ENCODE results near the gene DUSP2. TPM values are rescaled to one million over a fixed set of nuclear protein-coding genes. Genes with fewer than 3 reads are reported as not detected.

DUSP2 gene
- total and polyA plus RNA-seq, 10 of the 15 experiments (the other 5 are each of a cell fraction or from before 2014, with no cell fraction given): 9.7 to 212 (median 57.2) TPM

DNA sequence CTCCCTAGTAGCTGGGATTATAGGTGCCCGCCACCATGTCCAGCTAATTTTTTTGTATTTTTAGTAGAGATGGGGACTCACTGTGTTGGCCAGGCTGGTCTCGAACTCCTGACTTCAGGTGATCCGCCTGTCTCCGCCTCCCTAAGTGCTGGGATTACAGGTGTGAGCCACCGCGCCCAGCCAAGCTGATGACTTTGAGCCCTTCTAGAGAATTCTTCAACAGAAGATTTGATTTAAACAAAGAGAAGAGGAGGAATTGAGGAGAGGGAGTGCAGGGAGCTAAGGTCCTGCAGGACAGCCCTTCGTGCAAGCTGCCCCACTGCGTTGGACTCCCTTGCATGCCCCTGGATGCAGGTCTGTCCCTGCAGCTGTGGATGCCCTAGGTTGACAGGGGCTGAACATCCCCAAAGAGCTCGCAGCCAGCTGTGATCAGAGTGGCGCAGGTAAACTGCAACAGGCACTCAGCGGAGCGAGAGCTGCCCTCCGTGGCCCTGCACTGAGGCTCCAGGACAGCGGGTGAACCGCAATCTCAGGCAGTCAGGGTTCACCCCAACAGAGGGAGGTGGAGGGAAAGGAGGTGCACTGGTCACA lies 42.5 kb downstream of the DUSP2 start:
- CTCF ChIA-PET: interaction anchor here (1.3 to 1.8 kb wide), 3 partner anchors 8 to 80 kb away, joined by 3 to 4 read pairs (median 3); no protein-coding TSS in a partner anchor
- TF ChIP-seq, protein P1, sequence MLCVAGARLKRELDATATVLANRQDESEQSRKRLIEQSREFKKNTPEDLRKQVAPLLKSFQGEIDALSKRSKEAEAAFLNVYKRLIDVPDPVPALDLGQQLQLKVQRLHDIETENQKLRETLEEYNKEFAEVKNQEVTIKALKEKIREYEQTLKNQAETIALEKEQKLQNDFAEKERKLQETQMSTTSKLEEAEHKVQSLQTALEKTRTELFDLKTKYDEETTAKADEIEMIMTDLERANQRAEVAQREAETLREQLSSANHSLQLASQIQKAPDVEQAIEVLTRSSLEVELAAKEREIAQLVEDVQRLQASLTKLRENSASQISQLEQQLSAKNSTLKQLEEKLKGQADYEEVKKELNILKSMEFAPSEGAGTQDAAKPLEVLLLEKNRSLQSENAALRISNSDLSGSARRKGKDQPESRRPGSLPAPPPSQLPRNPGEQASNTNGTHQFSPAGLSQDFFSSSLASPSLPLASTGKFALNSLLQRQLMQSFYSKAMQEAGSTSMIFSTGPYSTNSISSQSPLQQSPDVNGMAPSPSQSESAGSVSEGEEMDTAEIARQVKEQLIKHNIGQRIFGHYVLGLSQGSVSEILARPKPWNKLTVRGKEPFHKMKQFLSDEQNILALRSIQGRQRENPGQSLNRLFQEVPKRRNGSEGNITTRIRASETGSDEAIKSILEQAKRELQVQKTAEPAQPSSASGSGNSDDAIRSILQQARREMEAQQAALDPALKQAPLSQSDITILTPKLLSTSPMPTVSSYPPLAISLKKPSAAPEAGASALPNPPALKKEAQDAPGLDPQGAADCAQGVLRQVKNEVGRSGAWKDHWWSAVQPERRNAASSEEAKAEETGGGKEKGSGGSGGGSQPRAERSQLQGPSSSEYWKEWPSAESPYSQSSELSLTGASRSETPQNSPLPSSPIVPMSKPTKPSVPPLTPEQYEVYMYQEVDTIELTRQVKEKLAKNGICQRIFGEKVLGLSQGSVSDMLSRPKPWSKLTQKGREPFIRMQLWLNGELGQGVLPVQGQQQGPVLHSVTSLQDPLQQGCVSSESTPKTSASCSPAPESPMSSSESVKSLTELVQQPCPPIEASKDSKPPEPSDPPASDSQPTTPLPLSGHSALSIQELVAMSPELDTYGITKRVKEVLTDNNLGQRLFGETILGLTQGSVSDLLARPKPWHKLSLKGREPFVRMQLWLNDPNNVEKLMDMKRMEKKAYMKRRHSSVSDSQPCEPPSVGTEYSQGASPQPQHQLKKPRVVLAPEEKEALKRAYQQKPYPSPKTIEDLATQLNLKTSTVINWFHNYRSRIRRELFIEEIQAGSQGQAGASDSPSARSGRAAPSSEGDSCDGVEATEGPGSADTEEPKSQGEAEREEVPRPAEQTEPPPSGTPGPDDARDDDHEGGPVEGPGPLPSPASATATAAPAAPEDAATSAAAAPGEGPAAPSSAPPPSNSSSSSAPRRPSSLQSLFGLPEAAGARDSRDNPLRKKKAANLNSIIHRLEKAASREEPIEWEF (IDR thresholded peaks at IDR 0.05; ENCODE audit: insufficient replicate concordance, low read depth, low read length): no peak
- TF ChIP-seq MYC (IDR thresholded peaks at IDR 0.05; ENCODE audit: insufficient read depth, insufficient read length, insufficient replicate concordance, low read length, severe bottlenecking) (no peak), NRF1 (conservative IDR thresholded peaks at IDR 0.05; ENCODE audit: low read depth, low read length) (no peak), RBBP5 (conservative IDR thresholded peaks at IDR 0.05) (no peak), ZSCAN29 (IDR thresholded peaks at IDR 0.05) (no peak), TCF3 (IDR thresholded peaks at IDR 0.05; ENCODE audit: borderline replicate concordance, insufficient read depth, low read depth, low read length) (no peak), EP300 (IDR thresholded peaks at IDR 0.05; ENCODE audit: borderline replicate concordance in 1 of 2, control insufficient read depth in 1 of 2, low read depth in 2 of 2, low read length in 2 of 2) (no peak), GABPA (IDR thresholded peaks at IDR 0.05; ENCODE audit: low read depth) (no peak), ZNF207 (IDR thresholded peaks at IDR 0.05; ENCODE audit: borderline replicate concordance) (no peak), FOXM1 (IDR thresholded peaks at IDR 0.05; ENCODE audit: low read depth, low read length) (no peak), POLR2A (IDR thresholded peaks at IDR 0.05; ENCODE audit: low read depth, low read length) (no peak), CBX5 (IDR thresholded peaks at IDR 0.05; ENCODE audit: low read depth) (no peak), FOXK2 (IDR thresholded peaks at IDR 0.05) (no peak), BHLHE40 (IDR thresholded peaks at IDR 0.05; ENCODE audit: borderline replicate concordance in 1 of 2, low read depth in 2 of 2, low read length in 1 of 2) (no peak), ZNF274 (IDR thresholded peaks at IDR 0.05; ENCODE audit: insufficient read depth, insufficient read length) (no peak), MEF2B (IDR thresholded peaks at IDR 0.05; ENCODE audit: partially characterized antibody, poor library complexity, severe bottlenecking) (no peak), KDM1A (IDR thresholded peaks at IDR 0.05; ENCODE audit: borderline replicate concordance) (no peak)
- Histone ChIP-seq H4K20me1 (ENCODE audit: control insufficient read depth, insufficient read depth) (no peaks in the 10 kb centered on the region), H3K4me1 (ENCODE audit: control insufficient read depth, insufficient read depth, low read length) (no peaks in the 10 kb centered on the region), H3K9me3 (replicated peaks; ENCODE audit: control insufficient read depth, insufficient read depth, low read length) (peaks cover 4% of the 10 kb centered on the region; the same call in 2 of the 3 replicates), H3K4me2 (ENCODE audit: control insufficient read depth, insufficient read depth) (no peak overlapping the region), H3K27me3 (replicated peaks in 1 of 2; ENCODE audit: control insufficient read depth in 2 of 2, insufficient read depth in 2 of 2, low read length in 1 of 2) (no peaks in the 10 kb centered on the region), H3K79me2 (ENCODE audit: control insufficient read depth, insufficient read depth, low read length) (no peaks in the 10 kb centered on the region), H3K4me3 (no peak overlapping the region), H2AFZ (ENCODE audit: control insufficient read depth, low read depth, low read length) (no peak overlapping the region), H3K36me3 (ENCODE audit: control insufficient read depth in 2 of 2, insufficient read depth in 2 of 2, low read length in 1 of 2) (no peaks in the 10 kb centered on the region), H3K27ac (ENCODE audit: control insufficient read depth, insufficient read depth) (no peak overlapping the region), H3K9ac (ENCODE audit: control insufficient read depth, insufficient read depth, low read length) (no peak overlapping the region)
- intact Hi-C loops (cut with micrococcal nuclease; ENCODE audit: unreplicated experiment) (no loop called here), in situ Hi-C loops (cut with MboI) (no loop called here)
- ATAC-seq (no peak), DNase-seq (ENCODE audit: low read depth, low spot score) (no peak), FAIRE-seq (no peak)
- SMC1A ChIA-PET (ENCODE audit: uncharacterized antibody, unreplicated experiment): interaction anchor here (0.6 kb wide), 1 partner anchor 322 kb away, joined by 5 read pairs; no protein-coding TSS in a partner anchor
- BruUV-seq (replicated peaks): no TSS peak
- POLR2A ChIA-PET: interaction anchor here (0.6 kb wide), 1 partner anchor 161 kb away, joined by 3 read pairs; no protein-coding TSS in a partner anchor
- 62% methylated on average over 15 of the region's 15 CpGs for WGBS (ENCODE audit: insufficient coverage, insufficient replicate concordance, low lambda C conversion rate, missing lambda C conversion rate)
- RAD21 ChIA-PET (ENCODE audit: unreplicated experiment): interaction anchor here (0.5 kb wide), 1 partner anchor 14 kb away, joined by 4 read pairs; the partner anchor contains the start of gene ADRA2B

Measured in GM12878 (cell line).